Stimulated activated CD4-positive, alpha-beta T cell treated with anti-CD3 and anti-CD28 coated beads, Interleukin-1b, Interleukin-23, amount 100 ng/mL, for 1 hour (primary cell): ENCODE measurements around the gene SGTA.
"Not testable (repeated sequence)": the region's sequence is repeated elsewhere in the genome, so short reads cannot be mapped to it uniquely, and the experiment has no call there.

ENCODE experiments used
- DNase-seq, 2 donors: peaks; one replicate each; pipeline ENCODE4 v3.0.0-alpha.2; 2020; ENCODE audit warnings: low read depth in 2 of 2

Gene SGTA

DNA sequence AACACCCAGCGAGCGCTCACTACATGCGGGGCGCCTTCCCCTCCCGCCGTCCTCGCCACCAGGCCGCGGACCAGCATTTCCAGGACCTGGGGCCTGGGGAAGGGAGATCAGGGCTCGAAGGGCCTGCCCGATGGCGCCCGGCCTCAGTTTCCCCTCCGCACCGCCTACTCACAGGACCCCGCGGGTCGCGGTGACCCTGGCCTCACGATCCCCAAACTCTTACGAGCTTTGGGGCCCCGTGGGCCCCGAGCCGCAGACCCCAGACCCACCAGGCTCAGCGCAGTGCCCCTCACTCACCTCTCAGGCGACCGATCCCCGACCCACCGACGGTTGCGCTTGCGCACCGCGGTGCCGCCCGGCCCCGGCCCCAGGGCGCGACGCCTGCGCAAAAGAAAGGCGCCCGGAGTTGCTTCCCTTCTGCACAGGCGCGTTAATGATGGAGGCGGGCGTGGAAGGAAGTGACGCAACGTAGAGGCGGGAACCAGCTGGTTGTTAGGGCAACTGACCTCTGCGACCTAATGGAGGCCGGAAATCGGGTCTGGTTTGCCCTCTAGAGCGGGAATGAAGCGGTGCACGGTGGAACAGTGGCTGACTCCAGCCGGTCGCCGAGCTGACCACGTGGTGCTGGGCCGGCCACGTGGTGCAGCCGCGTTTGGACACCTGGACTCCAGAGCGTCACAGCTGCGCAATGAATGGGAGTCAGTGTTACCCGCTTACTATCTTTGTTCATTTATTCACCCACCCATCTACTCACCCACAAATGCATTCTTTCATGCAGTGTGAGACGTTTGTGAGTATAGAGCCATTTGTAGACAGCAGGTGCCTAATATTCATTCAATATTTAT, at the start of gene SGTA:
Gene SGTA (minus strand): TSS at position 338 of the 845 bp plus-strand sequence. CDS start 14,205 bp downstream, outside the sequence.
- DNase-seq = peak; percentile 90 to 91

GRCh38 chr19:2827840-2828489, 44.9 kb upstream of the SGTA start:
- no peak for DNase-seq

- DNase-seq = no peak
These were observed 43.9 kb upstream of the SGTA start for GRCh38 chr19:2827022-2827421.

DNA sequence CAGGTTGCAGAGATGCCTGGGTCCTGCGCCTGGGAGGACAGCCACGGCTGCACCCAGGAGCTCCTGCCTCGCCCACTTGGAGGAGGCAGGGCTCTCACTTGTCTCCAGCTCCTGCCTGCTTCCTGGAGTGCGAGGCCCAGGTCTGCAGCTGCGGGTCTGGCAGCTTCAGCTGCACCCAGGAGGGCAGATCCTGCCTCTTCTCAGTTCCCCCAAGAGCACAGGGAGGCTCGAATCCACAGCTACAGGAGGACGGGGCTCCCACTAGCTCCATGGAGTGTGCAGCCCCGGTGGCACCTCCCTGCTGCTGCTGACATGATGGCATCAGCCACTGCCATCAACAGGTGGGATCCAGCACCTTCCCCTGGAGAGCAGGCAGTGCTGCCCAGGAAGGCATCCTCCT, 41.1 kb upstream of the SGTA start:
- DNase-seq = no peak

GRCh38 chr19:2823646-2824045, 40.6 kb upstream of the SGTA start:
- DNase-seq = no peak

- no peak for DNase-seq
These were observed 39.8 kb upstream of the SGTA start for GRCh38 chr19:2822846-2823245.

DNA sequence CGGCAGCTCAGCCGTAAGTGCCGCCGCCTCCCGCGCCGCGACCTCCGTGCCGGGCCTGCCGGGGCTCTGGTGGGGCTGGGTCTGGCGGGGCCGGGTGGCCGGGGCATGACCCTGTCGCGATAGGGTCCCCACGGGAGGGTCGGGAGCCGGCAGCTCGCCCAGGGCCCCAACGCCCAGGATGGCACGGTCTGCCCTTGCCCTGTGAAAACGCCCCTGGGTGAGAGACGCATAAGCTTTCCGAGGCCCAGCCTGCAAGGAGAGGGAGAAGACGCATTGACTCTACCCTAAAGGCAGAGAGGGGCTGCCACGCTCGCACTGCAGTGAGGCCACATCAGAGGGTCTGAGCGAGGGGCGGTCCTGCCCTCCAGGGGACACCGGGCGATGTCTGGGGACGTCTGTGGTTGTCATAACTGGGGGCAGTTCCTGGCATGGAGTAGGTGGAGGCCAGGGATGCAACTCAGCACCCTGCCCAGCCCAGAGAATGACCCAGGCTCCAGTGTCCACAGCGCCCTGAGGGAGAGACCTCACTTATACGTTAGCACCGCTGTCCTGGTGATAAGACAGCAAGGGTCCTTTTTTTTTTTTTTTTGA, 37.1 kb upstream of the SGTA start:
- no peak for DNase-seq

GRCh38 chr19:2819540-2820111, 36.6 kb upstream of the SGTA start, which contains the start of gene ZNF554:
TSS of gene ZNF554 (plus strand) at chr19:2819868. CDS start at chr19:2820072, 204 bp downstream.
- DNase-seq = peak; percentile 97

DNA sequence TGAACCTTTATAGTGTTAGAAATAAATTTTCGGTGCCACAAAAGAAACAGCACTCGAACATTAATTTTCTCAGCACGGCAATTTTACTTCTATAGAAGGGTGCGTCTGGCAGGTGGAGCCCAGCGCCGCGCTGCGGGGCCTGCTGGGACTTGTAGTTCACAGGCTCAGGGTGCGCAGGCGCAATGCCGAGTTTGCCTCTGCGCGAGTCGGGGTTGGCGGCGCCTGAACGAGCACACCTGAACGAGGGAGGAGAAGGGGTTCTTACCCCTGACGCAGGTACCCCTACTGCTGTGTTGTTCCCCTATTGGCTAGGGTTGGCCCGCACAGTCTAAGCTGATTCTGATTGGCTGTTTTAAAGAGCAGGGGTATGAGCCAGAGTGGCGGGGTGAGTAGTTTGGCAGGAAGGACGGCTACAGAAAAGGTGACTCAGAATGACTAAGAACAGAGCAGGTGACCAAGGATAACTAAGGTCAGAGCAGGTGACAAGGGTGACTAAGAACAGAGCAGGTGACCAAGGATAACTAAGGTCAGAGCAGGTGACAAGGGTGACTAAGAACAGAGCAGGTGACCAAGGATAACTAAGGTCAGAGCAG, 34.3 kb upstream of the SGTA start:
- DNase-seq = not testable (repeated sequence)

GRCh38 chr19:2816641-2817040, 33.6 kb upstream of the SGTA start:
- DNase-seq = no peak

DNA sequence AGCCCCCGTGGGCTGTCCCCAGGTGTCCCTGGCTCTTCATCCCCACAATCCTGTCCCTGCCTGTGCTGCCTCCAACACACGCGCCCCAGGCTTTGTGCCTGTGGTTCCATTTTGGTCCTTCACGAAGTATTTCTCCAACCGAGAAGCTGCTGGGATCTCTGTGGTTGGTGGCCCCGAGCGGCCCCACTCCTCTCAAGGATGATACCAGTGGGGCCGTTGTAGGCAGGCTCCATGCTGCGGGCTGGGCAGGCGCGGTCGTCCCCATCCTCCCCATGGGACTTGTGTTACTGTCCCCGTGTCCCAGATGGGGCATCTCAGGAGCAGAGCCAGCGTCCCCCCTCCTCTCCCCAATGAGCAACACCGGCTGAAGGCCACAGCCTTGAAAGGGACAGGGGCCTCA, 32.9 kb upstream of the SGTA start:
- no peak for DNase-seq

GRCh38 chr19:2815191-2815614, 32.1 kb upstream of the SGTA start:
- no peak for DNase-seq

GRCh38 chr19:2814426-2814825, 31.4 kb upstream of the SGTA start:
- DNase-seq = no peak

- DNase-seq = no peak
These were observed 30.4 kb upstream of the SGTA start for GRCh38 chr19:2813235-2814160.

GRCh38 chr19:2812414-2813234, 29.6 kb upstream of the SGTA start:
- no peak for DNase-seq

DNA sequence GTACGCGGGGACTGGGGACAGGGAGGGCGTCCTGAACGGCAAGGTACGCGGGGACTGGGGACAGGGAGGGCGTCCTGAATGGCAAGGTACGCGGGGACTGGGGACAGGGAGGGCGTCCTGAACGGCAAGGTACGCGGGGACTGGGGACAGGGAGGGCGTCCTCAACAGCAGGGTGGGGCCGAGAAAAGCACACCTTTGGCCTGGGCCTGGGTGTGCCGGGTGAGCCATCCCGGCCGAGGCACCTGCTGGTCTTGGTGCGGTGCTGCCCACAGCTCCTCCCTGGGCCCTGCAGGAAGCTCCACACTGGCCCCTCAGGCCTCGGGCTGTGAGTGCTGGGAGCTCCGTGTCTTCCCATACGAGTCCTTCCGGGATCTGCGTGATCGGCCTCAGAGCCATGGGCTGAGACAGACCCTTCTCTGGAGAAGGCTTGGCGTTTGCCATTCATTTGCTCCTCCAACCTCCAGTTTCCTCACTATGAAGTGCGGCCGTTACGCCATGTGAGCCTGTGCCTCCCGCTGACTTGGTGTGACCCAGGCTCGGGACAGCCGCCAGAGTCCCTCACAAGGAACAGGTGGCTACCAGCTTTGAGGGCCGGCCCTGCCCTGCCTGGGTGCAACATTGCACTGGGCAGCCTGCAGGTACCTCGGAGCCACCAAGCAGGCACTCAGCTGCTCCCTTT, 28.8 kb upstream of the SGTA start:
- no peak for DNase-seq

DNA sequence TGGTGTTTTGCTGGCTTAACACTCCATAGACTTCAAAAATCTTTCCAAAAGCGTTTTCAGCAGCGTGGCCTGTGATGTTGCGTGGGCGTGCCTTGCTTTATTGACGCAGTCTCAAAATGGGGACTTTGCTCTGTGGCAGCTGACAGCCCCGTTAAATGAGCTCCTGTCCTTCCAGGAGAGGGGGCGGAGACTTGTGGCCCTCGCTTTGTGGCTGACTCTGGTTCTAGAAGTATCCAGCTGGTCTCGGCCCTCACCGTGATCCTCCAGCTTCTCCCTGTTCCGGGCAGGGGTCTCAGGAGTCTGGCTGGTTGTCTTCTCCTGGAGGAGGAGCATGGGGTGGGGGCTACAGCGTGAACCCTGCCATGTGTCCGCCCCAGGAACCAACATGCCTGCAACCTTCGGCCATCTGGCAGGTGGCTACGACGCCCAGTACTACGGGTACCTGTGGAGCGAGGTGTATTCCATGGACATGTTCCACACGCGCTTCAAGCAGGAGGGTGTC, 28.2 kb upstream of the SGTA start:
- DNase-seq = no peak

DNA sequence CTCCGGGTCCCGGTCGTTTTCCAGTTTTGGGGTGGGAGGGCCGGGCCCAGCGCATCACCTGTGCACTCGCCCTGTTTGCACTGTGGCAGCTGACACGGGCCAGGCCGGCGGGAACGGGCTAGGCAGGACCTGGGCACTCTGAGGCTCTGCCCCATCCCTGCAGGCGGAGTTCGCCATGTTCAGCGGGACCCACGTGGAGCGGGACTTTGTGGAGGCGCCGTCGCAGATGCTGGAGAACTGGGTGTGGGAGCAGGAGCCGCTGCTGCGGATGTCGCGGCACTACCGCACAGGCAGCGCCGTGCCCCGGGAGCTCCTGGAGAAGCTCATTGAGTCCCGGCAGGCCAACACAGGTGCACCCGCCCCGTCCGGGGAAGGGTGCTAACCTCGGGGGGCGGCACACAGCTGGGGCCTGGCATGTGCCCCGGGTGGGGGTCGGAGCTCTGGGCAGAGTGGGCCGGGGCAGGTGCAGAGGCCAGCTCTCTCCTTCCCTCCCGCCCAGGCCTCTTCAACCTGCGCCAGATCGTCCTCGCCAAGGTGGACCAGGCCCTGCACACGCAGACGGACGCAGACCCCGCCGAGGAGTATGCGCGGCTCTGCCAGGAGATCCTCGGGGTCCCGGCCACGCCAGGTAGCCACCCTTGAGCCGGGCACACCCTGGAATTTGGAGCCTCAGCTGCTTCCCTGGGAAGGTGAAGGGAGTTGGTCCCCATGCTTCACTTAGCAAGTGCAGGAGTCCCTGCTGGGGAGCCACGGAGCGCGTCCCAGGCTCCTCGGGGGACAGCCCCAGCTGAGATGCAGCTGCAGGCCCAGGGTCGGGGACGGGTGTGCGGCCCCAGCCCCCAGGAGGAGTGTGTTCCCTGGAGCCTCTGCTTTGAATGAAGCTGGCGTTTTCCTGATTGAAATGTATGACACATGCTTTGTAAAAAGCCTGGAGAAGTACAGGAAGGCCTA, 27.3 kb upstream of the SGTA start:
- DNase-seq = no peak
